Smooth muscle cell (in vitro differentiated cells): ENCODE results near the gene CFAP44. TPM values are rescaled to one million over a fixed set of nuclear protein-coding genes. Genes with fewer than 3 reads are reported as not detected.

ENCODE experiments used
- DNase-seq: peaks from one replicate; lab custom pipeline; 2025; ENCODE audit not compliant: unreplicated experiment; lab: John Stamatoyannopoulos, UW
- H2AFZ ChIP-seq: fragments of 200-600 bp; sonication (generic); 2 replicates; pipeline ENCODE4 v1.6.0; 2016; ENCODE audit warnings: antibody characterized with exemption, low read depth, mild to moderate bottlenecking
- H3F3A ChIP-seq: fragments of 200-600 bp; sonication (generic); 2 replicates; pipeline ENCODE4 v1.6.0; 2017; ENCODE audit warnings: antibody characterized with exemption, low read depth
- H3K27ac ChIP-seq: fragments of 200-600 bp; sonication (generic); 2 replicates; pipeline ENCODE4 v1.5.1; 2016; ENCODE audit warnings: low read depth, mild to moderate bottlenecking
- H3K27me3 ChIP-seq: fragments of 200-600 bp; sonication (generic); 2 replicates; pipeline ENCODE4 v1.6.1; 2016; ENCODE audit warnings: low read depth, mild to moderate bottlenecking
- H3K36me3 ChIP-seq: fragments of 200-600 bp; sonication (generic); 2 replicates; pipeline ENCODE4 v1.5.1; 2016; ENCODE audit warnings: low read depth
- H3K4me1 ChIP-seq: fragments of 200-600 bp; sonication (generic); 2 replicates; pipeline ENCODE4 v1.5.1; 2016; ENCODE audit warnings: low read depth
- H3K4me2 ChIP-seq: fragments of 200-600 bp; sonication (generic); 2 replicates; pipeline ENCODE4 v1.6.0; 2016; ENCODE audit warnings: mild to moderate bottlenecking
- H3K4me3 ChIP-seq: fragments of 200-600 bp; sonication (generic); 2 replicates; pipeline ENCODE4 v1.5.1; 2016; ENCODE audit warnings: mild to moderate bottlenecking
- H3K79me2 ChIP-seq: fragments of 200-600 bp; sonication (generic); 2 replicates; pipeline ENCODE4 v1.6.0; 2016; ENCODE audit warnings: low read depth, mild to moderate bottlenecking
- H3K9ac ChIP-seq: fragments of 200-600 bp; sonication (generic); 2 replicates; pipeline ENCODE4 v1.6.0; 2016; ENCODE audit warnings: low read depth
- H3K9me3 ChIP-seq: fragments of 200-600 bp; sonication (generic); replicated peaks from 2 replicates; pipeline ENCODE4 v1.5.1; 2016; ENCODE audit warnings: low read depth
- H4K20me1 ChIP-seq: fragments of 200-600 bp; sonication (generic); 2 replicates; pipeline ENCODE4 v1.6.0; 2016; ENCODE audit warnings: low read depth
- WGBS: methylation state at CpG from one replicate; pipeline ENCODE4 v1.1.7; 2016; ENCODE audit warnings: low lambda C conversion rate; 5-methylcytosine and 5-hydroxymethylcytosine counted together
- microRNA-seq: library from miRNA; unstranded; fragments of <30 nt; microRNA quantifications from one replicate; pipeline ENCODE4, GENCODE V29; 2016; ENCODE audit warnings: borderline number of aligned reads
- polyA plus RNA-seq: library from polyadenylated mRNA; unstranded; fragments of >200 nt; fragmentation: Nextera tagmentation; extraction: Ambion mirVana; gene quantifications from 2 replicates; pipeline ENCODE4 v1.2.1, GENCODE V29; 2016
- small RNA-seq: library from RNA; depleted of rRNA; stranded (forward); fragments of <200 nt; gene quantifications from one replicate; pipeline ENCODE3, GENCODE V24; 2014
- total RNA-seq: library from RNA; depleted of rRNA; stranded (reverse); fragments of >200 nt; gene quantifications from 2 replicates; pipeline ENCODE4 v1.2.3, GENCODE V29; 2014
- TF ChIP-seq, protein P1 (sequence below): fragments of 200-600 bp; sonication (generic); IDR thresholded peaks from 2 replicates; pipeline ENCODE4 v1.5.1; 2017; ENCODE audit warnings: borderline replicate concordance, mild to moderate bottlenecking, antibody characterized with exemption; ENCODE audit not compliant: insufficient read depth, poor library complexity, severe bottlenecking

Gene CFAP44
- total and polyA plus RNA-seq, 2 experiments from 2014 or later: 0.55 to 5.2 TPM

DNA sequence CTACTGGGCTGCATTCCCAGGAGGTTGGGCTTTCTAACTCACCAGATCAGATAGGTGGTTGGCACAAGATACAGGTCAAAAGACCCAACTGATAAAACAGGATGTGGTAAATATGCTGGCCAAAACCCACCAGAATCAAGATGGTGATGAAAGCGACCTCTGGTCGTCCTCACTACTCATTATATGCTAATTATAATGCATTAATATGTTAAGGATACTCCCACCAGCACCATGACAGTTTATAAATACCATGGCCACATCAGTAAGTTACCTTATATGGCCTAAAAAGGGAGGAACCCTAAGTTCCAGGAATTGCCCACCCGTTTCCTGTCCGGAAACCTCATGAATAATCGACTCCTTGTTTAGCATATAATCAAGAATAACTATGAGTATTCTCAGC, 31.6 kb downstream of the CFAP44 start:
- Histone ChIP-seq H3K27ac (no peak overlapping the region), H3K79me2 (no peaks in the 10 kb centered on the region), H3F3A (no peaks in the 10 kb centered on the region), H4K20me1 (no peaks in the 10 kb centered on the region), H3K4me3 (no peak overlapping the region), H3K27me3 (no peaks in the 10 kb centered on the region), H3K9ac (no peak overlapping the region), H2AFZ (no peak overlapping the region), H3K36me3 (peaks cover 4% of the 10 kb centered on the region), H3K4me1 (no peaks in the 10 kb centered on the region), H3K9me3 (no peaks in the 10 kb centered on the region), H3K4me2 (no peak overlapping the region)
- no peak for DNase-seq
- TF ChIP-seq, protein P1, sequence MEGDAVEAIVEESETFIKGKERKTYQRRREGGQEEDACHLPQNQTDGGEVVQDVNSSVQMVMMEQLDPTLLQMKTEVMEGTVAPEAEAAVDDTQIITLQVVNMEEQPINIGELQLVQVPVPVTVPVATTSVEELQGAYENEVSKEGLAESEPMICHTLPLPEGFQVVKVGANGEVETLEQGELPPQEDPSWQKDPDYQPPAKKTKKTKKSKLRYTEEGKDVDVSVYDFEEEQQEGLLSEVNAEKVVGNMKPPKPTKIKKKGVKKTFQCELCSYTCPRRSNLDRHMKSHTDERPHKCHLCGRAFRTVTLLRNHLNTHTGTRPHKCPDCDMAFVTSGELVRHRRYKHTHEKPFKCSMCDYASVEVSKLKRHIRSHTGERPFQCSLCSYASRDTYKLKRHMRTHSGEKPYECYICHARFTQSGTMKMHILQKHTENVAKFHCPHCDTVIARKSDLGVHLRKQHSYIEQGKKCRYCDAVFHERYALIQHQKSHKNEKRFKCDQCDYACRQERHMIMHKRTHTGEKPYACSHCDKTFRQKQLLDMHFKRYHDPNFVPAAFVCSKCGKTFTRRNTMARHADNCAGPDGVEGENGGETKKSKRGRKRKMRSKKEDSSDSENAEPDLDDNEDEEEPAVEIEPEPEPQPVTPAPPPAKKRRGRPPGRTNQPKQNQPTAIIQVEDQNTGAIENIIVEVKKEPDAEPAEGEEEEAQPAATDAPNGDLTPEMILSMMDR: no peak
- WGBS: 96% methylated on average over 5 of the region's 5 CpGs

DNA sequence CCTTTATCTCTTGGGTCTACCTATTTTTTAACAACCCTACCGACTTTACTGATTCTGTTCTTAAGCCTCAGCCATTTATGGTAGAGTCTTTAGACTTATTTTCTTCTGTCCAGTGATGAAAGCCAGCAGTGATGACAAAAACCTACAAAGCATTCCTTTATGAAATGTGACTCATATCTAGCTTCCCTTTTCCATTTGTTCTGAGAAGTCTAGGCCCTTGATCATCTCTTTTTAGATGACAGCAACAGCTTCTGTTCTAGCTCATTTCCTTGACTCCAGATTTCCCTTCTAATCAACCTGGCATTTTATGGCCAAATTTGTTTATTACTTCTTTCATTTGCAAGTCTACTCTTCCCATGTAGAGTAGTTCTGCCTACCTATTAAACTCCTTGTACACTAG, 36.1 kb downstream of the CFAP44 start:
- Histone ChIP-seq H3K36me3 (peaks cover 9% of the 10 kb centered on the region), H3K27ac (peak overlapping the region; percentile 47), H3K4me3 (no peak overlapping the region), H2AFZ (no peak overlapping the region), H3K27me3 (no peaks in the 10 kb centered on the region), H3F3A (no peaks in the 10 kb centered on the region), H3K4me2 (peak overlapping the region; percentile 12), H3K4me1 (no peaks in the 10 kb centered on the region), H3K9ac (no peak overlapping the region), H3K9me3 (no peaks in the 10 kb centered on the region), H3K79me2 (no peaks in the 10 kb centered on the region), H4K20me1 (no peaks in the 10 kb centered on the region)
- TF ChIP-seq, protein P1: no peak
- DNase-seq: no peak
- 7% methylated on average over 1 of the region's 1 CpG for WGBS

DNA sequence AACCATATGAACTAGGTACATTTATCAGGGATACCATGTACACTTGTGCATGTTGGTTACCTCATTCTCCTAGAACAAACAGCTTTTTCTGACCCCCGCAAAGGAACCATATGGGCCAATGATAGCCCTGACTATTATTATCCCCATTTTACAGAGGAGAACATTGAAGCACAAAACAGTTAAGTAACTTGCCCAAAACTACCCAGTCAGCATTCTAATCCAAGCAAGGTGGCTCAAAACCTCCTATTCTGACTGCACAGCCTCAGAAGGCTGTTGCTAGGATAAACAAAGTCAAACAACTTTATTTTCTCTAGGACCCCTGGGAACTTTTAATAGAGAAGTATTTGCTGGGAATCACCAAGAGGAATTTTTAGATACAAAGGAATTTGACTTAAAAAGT, 36.7 kb downstream of the CFAP44 start:
- peak overlapping the region; percentile 47 for H3K27ac ChIP-seq
- H3K4me1 ChIP-seq: no peaks in the 10 kb centered on the region
- no peak overlapping the region for H3K9ac ChIP-seq
- H2AFZ ChIP-seq: no peak overlapping the region
- no peak overlapping the region for H3K4me3 ChIP-seq
- TF ChIP-seq, protein P1: no peak
- 100% methylated on average over 1 of the region's 1 CpG for WGBS
- no peaks in the 10 kb centered on the region for H4K20me1 ChIP-seq
- DNase-seq: no peak
- H3F3A ChIP-seq: no peaks in the 10 kb centered on the region
- no peaks in the 10 kb centered on the region for H3K79me2 ChIP-seq
- H3K36me3 ChIP-seq: peaks cover 9% of the 10 kb centered on the region
- H3K27me3 ChIP-seq: no peaks in the 10 kb centered on the region
- no peak overlapping the region for H3K4me2 ChIP-seq
- H3K9me3 ChIP-seq: no peaks in the 10 kb centered on the region

Small RNA genes within 50 kb of the gene (microRNA-seq; reads per million reads assigned to microRNA genes)
- gene MIR8076: not detected

Small RNA genes within 50 kb of the gene (small RNA-seq; reads per million reads assigned to genes)
- not detected for gene MIR8076

Other genes starting within 250 kb of the CFAP44 start
- gene BOC, start 229.9 kb downstream of the CFAP44 start, total RNA-seq: 16.7 and 19.5 TPM in 2 replicates
- gene BOC, start 229.9 kb downstream of the CFAP44 start, polyA plus RNA-seq: 31.2 and 31.4 TPM in 2 replicates
- 53.5 and 56.7 TPM in 2 replicates for gene SPICE1, start 73.7 kb upstream of the CFAP44 start, total RNA-seq
- 11.8 and 14.8 TPM in 2 replicates for gene SPICE1, start 73.7 kb upstream of the CFAP44 start, polyA plus RNA-seq
- not detected in 2 replicates for gene SIDT1, start 91.1 kb upstream of the CFAP44 start, total RNA-seq
- 0.43 TPM in 1 of 2 replicates, not detected in the other for gene SIDT1, start 91.1 kb upstream of the CFAP44 start, polyA plus RNA-seq